HAP-1 (cell line): Measurements from ENCODE around the gene ENDOU.
A peak's percentile ranks its signal among the peaks of the same experiment; 100 is the strongest.

Experiments
- DNase-seq, 2 experiments: peaks; one replicate each; pipeline ENCODE4 v3.0.0-alpha.2; 2016 to 2020; ENCODE audit warnings: low spot score in 2 of 2
- H3K27me3 ChIP-seq: fragments of 250-450 bp; sonication (Bioruptor Pico); 2 replicates; pipeline ENCODE4 v1.5.1; 2020; ENCODE audit warnings: low read depth, mild to moderate bottlenecking, moderate library complexity
- H3K36me3 ChIP-seq: fragments of 250-450 bp; sonication (Bioruptor Pico); replicated peaks from 2 replicates; pipeline ENCODE4 v1.5.1; 2020; ENCODE audit warnings: mild to moderate bottlenecking
- H3K4me1 ChIP-seq: fragments of 250-450 bp; sonication (Bioruptor Pico); 2 replicates; pipeline ENCODE4 v1.5.1; 2020; ENCODE audit warnings: mild to moderate bottlenecking
- H3K4me3 ChIP-seq: fragments of 250-450 bp; sonication (Bioruptor Pico); 2 replicates; pipeline ENCODE4 v1.5.1; 2020; ENCODE audit warnings: mild to moderate bottlenecking, moderate library complexity
- H3K9me3 ChIP-seq: fragments of 250-450 bp; sonication (Bioruptor Pico); 2 replicates; pipeline ENCODE4 v1.5.1; 2020; ENCODE audit warnings: mild to moderate bottlenecking, moderate library complexity
- in situ Hi-C: fragments of 300-500 bp; cut with MboI; formaldehyde crosslinking; loops from 3 replicates; pipeline ENCODE4 v1.14.3; 2020; ENCODE audit warnings: low sequenced_read_pairs, inconsistent platforms, mixed read lengths

The ENDOU gene

DNA sequence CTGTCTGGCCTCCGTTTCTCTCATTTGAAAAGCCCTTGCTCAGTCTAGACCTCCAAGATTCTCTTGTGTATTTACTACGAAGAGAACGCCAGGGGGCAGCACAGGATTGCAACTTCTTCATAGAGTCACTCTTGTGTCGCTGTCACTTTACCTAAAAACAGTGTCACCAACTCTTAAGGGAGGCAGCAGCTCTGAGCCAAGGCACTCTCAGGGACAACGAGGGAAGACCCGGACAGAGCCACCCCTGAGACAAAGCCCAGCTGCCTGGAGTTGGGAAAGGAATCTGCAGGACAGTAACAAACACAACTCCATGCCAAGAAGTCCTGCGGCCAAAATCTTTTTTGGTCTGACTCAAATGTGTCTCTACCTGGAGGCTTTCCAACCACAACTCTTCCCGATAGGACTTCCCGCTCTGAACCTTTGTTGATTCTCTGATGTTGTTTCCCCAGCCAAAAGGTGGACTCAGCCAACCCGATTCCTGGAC is 9.9 kb downstream of the ENDOU start:
- in situ Hi-C loops: loop anchor here (10.0 kb wide), 3 partner anchors 59 to 449 kb away; partner anchors contain the start of gene SLC48A1
- H3K36me3 ChIP-seq: no peaks in the 10 kb centered on the region
- H3K27me3 ChIP-seq: no peaks in the 10 kb centered on the region
- DNase-seq: peak; percentile 68 to 81
- no peak overlapping the region for H3K4me3 ChIP-seq
- no peaks in the 10 kb centered on the region for H3K9me3 ChIP-seq
- no peaks in the 10 kb centered on the region for H3K4me1 ChIP-seq

DNA sequence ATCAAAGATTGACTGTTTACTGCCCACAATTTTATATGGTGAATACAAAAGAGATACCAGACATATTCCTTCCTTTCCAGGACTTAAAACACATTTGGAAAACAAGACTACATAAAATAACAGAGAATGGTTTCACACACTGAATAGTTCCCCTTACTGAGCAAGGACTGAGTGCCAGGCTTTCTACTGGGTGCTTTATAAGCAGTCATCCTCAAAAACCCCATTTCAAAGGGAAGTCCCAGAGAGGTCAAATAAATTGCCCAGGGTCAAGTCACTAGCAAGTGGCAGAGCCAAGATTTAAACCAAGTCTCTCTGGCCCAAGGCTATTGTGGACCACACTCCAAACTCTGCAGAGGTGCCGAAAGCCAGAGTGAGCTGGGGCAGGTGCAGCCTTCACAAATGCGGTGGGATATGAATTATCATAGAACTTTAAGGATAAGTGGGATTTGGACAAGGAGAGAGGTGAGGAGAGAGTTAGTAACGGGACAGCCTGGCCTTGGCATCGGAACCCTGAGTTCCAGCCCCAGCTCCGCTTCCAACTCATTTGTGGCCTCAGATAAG is 10.4 kb downstream of the ENDOU start:
- Histone ChIP-seq H3K36me3 (no peaks in the 10 kb centered on the region), H3K27me3 (no peaks in the 10 kb centered on the region), H3K4me1 (no peaks in the 10 kb centered on the region), H3K9me3 (no peaks in the 10 kb centered on the region), H3K4me3 (no peak overlapping the region)
- in situ Hi-C loops: loop anchor here (10.0 kb wide), 3 partner anchors 60 to 450 kb away; partner anchors contain the start of gene SLC48A1
- DNase-seq: no peak

DNA sequence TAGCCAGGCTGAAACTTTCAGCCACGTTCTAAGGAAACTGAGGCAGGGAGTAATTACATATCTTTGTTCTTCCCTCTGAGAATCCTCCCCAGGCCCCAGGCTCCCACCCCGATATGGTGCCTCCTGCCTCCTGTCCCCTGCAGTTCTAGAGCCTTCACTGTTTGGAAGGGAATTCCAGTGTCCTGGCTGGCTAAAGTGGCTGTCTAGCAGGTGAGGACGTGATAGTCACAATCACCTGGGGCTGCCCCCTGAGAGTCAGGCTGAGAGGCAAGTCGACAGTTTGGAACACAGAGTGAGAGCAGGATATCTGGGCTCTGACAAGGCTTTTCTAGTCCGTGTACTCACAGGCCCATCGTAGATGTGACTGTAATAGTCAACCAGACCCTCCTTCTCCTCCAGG is 13.1 kb downstream of the ENDOU start:
- no peak for DNase-seq
- no peak overlapping the region for H3K4me3 ChIP-seq
- H3K9me3 ChIP-seq: no peaks in the 10 kb centered on the region
- H3K27me3 ChIP-seq: no peaks in the 10 kb centered on the region
- no peaks in the 10 kb centered on the region for H3K36me3 ChIP-seq
- H3K4me1 ChIP-seq: peaks cover under 1% of the 10 kb centered on the region; the same call in 1 of the 2 replicates
- in situ Hi-C loops: loop anchor here (10.0 kb wide), 3 partner anchors 63 to 453 kb away; partner anchors contain the start of gene SLC48A1

DNA sequence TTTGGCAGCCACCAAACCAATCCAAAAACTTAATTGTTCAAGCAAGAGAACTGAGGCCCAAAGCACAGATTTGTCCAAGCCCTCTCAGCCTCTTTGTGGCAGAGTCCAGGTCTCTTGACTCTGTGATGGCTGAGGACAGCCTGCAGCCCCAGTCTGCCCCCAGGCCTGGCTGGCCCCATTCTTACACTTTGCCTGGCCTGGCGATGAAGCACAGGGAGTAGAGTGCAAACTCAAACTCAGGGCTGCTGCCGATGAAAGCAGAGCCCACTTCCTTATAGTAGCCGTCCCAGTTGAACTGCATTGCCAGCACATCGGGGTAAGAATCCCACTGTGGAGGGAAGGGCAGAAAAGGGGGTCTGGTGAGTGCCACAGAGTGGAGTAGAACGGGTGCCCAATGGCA is 13.8 kb downstream of the ENDOU start:
- no peak overlapping the region for H3K4me3 ChIP-seq
- no peak for DNase-seq
- peaks cover 3% of the 10 kb centered on the region; the same call in 1 of the 2 replicates for H3K4me1 ChIP-seq
- H3K27me3 ChIP-seq: no peaks in the 10 kb centered on the region
- H3K9me3 ChIP-seq: no peaks in the 10 kb centered on the region
- H3K36me3 ChIP-seq: no peaks in the 10 kb centered on the region
- in situ Hi-C loops: loop anchor here (10.0 kb wide), 3 partner anchors 63 to 453 kb away; partner anchors contain the start of gene SLC48A1

DNA sequence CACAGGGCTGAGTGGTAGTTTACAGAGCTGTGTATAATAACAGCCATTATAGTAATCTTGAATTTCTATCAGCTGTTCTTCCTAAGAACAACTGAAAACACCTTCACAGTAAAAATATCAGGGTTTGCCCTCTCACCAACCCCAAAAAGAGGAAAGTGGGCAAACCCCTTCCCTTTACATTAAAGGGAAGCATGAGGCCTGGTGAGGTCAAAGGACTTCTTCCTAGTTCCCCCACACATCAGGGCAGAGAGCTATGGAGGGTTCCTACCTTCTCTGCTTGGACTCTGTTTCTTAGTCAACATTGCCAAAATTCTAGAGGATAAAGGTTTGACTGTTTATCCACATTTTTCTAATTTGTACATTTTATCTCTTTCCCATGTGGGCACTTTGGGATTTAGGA is 15.0 kb downstream of the ENDOU start:
- Histone ChIP-seq H3K4me3 (no peak overlapping the region), H3K9me3 (no peaks in the 10 kb centered on the region), H3K36me3 (no peaks in the 10 kb centered on the region), H3K27me3 (no peaks in the 10 kb centered on the region), H3K4me1 (peaks cover 3% of the 10 kb centered on the region; the same call in 1 of the 2 replicates)
- DNase-seq: no peak
- in situ Hi-C loops: loop anchor here (10.0 kb wide), 3 partner anchors 65 to 455 kb away; partner anchors contain the start of gene SLC48A1

DNA sequence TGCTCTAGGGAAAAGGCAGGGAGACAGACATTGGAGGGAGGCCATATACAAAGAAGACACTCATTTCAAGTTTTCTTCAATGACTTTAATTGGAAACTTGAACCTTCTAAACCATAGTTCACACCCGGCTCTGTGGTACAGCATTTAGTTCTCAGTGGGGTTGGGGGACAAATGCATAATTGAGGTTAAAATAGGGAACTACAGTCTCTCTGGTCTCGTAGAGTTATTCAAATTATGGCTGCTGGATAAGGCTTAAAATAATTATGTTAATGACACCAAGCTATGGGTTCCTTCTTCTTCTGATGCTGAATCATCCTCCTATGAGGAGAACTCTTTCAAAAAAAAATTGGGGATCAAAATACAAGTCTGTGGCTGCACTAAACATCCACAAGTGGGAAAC is 15.6 kb downstream of the ENDOU start:
- H3K27me3 ChIP-seq: no peaks in the 10 kb centered on the region
- no peaks in the 10 kb centered on the region for H3K36me3 ChIP-seq
- no peak overlapping the region for H3K4me3 ChIP-seq
- H3K9me3 ChIP-seq: no peaks in the 10 kb centered on the region
- in situ Hi-C loops: loop anchor here (10.0 kb wide), 3 partner anchors 65 to 455 kb away; partner anchors contain the start of gene SLC48A1
- no peak for DNase-seq
- H3K4me1 ChIP-seq: peaks cover 3% of the 10 kb centered on the region; the same call in 1 of the 2 replicates

DNA sequence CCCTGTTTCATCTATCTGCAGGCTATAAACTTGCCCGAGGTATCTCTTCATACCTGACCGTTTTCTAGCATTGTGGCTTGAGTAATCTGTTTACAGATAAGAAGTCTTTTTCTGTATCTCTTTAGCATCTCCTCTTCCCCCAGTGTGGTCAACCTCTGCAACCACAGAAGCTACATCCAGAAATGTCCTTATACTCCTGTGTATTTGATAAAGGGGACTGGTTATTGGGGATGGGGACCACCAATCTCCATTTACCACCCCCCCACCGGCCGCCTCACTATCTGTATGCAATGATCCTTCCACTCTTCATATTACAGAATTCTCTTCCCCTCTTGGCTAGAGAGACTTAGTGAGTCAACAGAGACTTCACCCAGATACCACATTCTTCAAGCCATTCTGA is 16.1 kb downstream of the ENDOU start:
- DNase-seq: no peak
- peaks cover 3% of the 10 kb centered on the region; the same call in 1 of the 2 replicates for H3K4me1 ChIP-seq
- H3K4me3 ChIP-seq: no peak overlapping the region
- no peaks in the 10 kb centered on the region for H3K27me3 ChIP-seq
- in situ Hi-C loops: no loop called here
- no peaks in the 10 kb centered on the region for H3K36me3 ChIP-seq
- no peaks in the 10 kb centered on the region for H3K9me3 ChIP-seq

DNA sequence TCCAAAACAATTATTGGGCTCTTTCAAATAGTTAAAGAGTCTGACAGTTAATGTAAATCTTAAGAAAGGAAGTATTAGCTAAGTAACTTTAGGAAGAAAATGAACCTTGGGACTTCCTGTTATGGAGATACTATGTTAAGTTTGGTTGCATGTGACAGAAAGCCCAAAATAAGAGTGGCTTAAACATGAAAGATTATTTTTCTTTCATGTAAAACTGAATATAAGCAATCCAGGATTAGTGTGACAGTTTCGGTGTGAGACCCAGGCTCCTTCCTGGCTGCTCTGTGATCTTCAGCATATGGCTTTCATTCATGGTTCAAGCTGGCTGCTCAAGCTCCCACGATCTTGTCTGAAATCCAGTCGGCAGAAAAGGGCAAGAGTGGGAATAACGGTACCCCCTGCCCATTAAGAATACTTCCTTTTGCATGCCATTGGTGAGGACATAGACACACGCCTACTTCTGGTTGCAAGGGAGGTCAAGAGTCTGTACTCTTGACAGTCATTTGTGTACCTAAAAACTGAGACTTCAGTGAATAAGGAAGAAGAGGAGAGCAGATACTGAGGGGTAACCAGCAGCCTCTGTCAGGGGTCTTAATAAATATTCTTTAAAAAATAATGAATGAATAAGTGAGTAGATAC is 17.3 kb downstream of the ENDOU start:
- no peaks in the 10 kb centered on the region for H3K27me3 ChIP-seq
- H3K4me3 ChIP-seq: no peak overlapping the region
- no peaks in the 10 kb centered on the region for H3K9me3 ChIP-seq
- H3K4me1 ChIP-seq: peaks cover 3% of the 10 kb centered on the region
- in situ Hi-C loops: no loop called here
- no peak for DNase-seq
- no peaks in the 10 kb centered on the region; the same call in 1 of the 2 replicates for H3K36me3 ChIP-seq

DNA sequence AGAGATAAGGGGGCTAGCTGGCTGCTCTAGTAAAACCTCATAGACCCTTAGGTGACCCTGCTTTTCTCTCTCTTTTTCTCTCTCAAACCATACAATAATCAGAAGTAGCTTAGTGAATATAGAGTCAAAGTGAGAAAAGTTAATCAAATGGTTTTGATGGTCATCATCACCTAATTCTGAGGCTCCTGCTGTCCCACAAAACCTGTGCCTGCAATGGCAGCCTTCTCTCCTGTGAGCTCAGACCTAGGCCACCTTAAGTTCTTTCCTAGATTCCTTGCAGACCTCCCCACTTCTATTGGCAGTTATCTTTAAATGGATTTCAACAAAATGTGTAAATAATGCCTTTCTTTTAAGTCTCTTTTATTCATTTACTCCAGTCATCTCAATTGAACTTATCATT is 17.9 kb downstream of the ENDOU start:
- H3K9me3 ChIP-seq: no peaks in the 10 kb centered on the region
- no peak overlapping the region for H3K4me3 ChIP-seq
- no peak for DNase-seq
- peaks cover 3% of the 10 kb centered on the region for H3K36me3 ChIP-seq
- H3K4me1 ChIP-seq: peaks cover 3% of the 10 kb centered on the region
- in situ Hi-C loops: no loop called here
- H3K27me3 ChIP-seq: no peaks in the 10 kb centered on the region

DNA sequence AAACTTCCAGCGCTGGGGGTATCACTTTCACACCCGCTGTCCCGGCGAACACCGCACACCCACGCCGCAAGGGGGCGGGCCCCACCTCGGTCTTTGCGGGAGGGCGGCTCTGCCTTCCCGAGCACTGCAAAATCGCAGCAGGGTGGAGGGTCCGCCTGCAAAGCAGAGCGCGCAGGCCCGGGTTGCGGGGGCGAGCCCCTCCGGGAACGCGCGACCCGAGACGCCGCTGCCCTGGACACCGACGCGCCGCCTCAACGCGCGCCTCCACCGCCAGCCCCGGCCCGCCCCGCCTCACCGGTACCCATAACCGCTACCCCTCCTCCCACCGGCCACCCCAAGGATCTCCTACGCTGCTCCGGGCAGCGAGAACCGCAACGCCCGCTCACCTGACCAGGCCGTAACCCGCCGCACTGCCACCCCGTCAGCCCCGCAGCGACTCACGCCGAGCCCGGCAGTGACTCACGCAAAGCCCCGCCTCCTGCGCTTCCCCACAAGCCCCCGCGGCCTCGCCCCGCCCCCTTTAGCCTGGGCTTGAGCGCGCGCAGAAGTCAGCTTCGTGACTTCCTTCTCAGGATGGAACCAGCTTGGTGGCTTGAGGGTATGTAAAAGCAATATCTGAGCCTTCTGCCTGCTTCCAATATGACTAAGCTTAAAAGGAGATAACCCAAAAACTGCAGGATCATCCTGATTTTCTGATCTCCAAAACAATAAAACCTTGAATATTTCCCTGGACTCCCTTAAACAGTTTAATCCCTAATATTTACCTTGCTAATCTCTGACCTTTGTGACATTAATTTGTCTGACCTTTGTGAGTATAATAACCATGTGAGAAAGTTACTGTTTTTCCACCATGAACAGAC is 19.5 kb downstream of the ENDOU start, which contains the start of gene RPAP3:
TSS of gene RPAP3 (minus strand) at position 465 of the 860 bp plus-strand sequence. CDS start 3,190 bp downstream, outside the sequence.
- no peaks in the 10 kb centered on the region for H3K27me3 ChIP-seq
- peak within 1 kb of the TSS; percentile 69 for H3K4me3 ChIP-seq
- peaks cover 3% of the 10 kb centered on the region for H3K4me1 ChIP-seq
- H3K36me3 ChIP-seq: peaks cover 6% of the 10 kb centered on the region
- in situ Hi-C loops: no loop called here
- peak; percentile 87 to 98 for DNase-seq
- H3K9me3 ChIP-seq: no peaks in the 10 kb centered on the region

DNA sequence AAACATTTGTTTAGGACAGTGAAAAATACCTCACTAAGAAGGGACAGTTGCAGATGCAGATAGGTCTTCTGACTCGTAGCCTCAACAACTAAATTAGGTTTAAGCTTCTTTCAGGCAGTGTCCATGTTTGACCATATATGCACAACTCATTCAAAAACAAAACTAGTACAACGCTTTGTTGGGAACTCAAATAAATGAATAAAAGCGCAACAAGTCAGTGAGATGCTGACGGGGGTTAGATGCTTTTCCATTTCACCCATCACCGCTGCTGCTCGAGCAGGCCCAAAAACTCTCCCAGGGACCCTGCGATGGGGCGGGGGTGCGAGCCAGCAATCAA is 20.1 kb downstream of the ENDOU start:
- in situ Hi-C loops: no loop called here
- peaks cover 3% of the 10 kb centered on the region for H3K4me1 ChIP-seq

DNA sequence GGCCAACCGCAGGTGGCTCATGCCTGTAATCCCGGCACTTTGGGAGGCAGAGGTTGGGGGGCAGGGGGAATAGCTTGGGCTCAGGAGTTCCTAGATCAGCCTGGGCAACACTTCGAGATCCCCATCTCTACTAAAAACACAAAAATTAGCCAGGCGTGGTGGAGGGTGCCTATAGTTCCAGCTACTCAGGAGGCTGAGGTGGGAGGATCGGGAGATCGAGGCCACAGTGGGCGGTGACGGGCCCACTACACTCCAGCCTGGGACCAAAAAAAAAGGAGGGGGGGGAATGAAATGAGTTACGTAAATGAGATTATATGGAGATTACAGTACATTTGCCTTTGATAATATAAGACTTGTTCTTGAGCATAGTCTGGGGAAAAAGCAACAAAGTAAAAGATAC is 20.6 kb downstream of the ENDOU start:
- Histone ChIP-seq H3K27me3 (no peaks in the 10 kb centered on the region), H3K4me1 (peaks cover 3% of the 10 kb centered on the region), H3K4me3 (peak overlapping the region; percentile 69), H3K36me3 (peaks cover 10% of the 10 kb centered on the region), H3K9me3 (no peaks in the 10 kb centered on the region)
- no peak for DNase-seq
- in situ Hi-C loops: no loop called here

More for the DNA sequence above, 20.1 kb downstream of the ENDOU start:
- Histone ChIP-seq H3K27me3 (no peaks in the 10 kb centered on the region), H3K36me3 (peaks cover 10% of the 10 kb centered on the region), H3K9me3 (no peaks in the 10 kb centered on the region), H3K4me3 (peak overlapping the region; percentile 69)
- peak in 1 of 2 experiments; percentile 10 for DNase-seq

DNA sequence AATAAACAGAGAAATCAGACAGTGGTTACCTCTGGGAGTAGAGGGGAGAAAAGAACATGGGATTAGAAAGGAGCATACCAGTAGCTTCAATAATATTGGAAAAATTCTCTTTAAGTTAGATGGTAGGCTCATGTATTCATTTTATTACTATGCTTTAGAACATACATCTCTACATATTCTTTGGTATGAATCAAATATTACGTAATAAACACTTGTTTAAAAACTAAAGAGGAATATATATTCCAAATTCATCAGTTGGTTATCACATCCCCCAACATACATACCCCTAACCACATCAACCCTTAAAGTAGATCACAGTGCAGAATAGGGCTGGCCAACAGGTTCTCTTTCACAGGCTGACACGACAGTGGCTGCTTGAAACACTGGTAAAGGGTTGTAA is 25.0 kb downstream of the ENDOU start:
- Histone ChIP-seq H3K27me3 (no peaks in the 10 kb centered on the region), H3K9me3 (no peaks in the 10 kb centered on the region), H3K36me3 (peaks cover 30% of the 10 kb centered on the region), H3K4me1 (no peaks in the 10 kb centered on the region; the same call in 1 of the 2 replicates), H3K4me3 (no peak overlapping the region)
- no peak for DNase-seq
- in situ Hi-C loops: no loop called here
